PC-9 (cell line): ENCODE data around the gene CABLES2. TPM values are rescaled to one million over a fixed set of nuclear protein-coding genes. Genes with fewer than 3 reads are reported as not detected.

Experiments used
- BruUV-seq: library from RNA; stranded (reverse); fragments of 400-500 nt; replicated peaks from 2 replicates; lab custom pipeline; 2021; lab: Mats Ljungman, UMichigan
- CTCF ChIA-PET: fragments of 300-600 bp; sonication (Branson Sonifier 250); formaldehyde crosslinking; loops from one replicate; lab custom pipeline; 2022; ENCODE audit warnings: antibody characterized with exemption; lab: Charles Lee
- POLR2A ChIA-PET: fragments of 300-600 bp; sonication (Branson Sonifier 250); formaldehyde crosslinking; loops from one replicate; lab custom pipeline; 2022; ENCODE audit warnings: antibody characterized with exemption; ENCODE audit not compliant: unreplicated experiment; lab: Charles Lee
- DNase-seq, 2 experiments: peaks; one replicate each; pipeline versions ENCODE4 v3.0.0 to v3.0.0-alpha.2; 2015 to 2022; ENCODE audit warnings: mixed read lengths in 1 of 2
- H2AFZ ChIP-seq: fragments of 200-600 bp; sonication (generic); 2 replicates; pipeline ENCODE4 v1.8.1; 2017; ENCODE audit warnings: antibody characterized with exemption
- H3F3A ChIP-seq: fragments of 200-600 bp; sonication (generic); 2 replicates; pipeline ENCODE4 v1.8.1; 2017; ENCODE audit warnings: antibody characterized with exemption, mild to moderate bottlenecking, low read depth; ENCODE audit not compliant: insufficient read depth
- H3K27ac ChIP-seq: fragments of 200-600 bp; sonication (generic); 2 replicates; pipeline ENCODE4 v1.6.1; 2016; ENCODE audit warnings: mixed run types
- H3K27me3 ChIP-seq: fragments of 200-600 bp; sonication (generic); 2 replicates; pipeline ENCODE4 v1.6.1; 2016; ENCODE audit warnings: low read depth, mixed run types; ENCODE audit not compliant: insufficient read depth
- H3K36me3 ChIP-seq: fragments of 200-600 bp; sonication (generic); 2 replicates; pipeline ENCODE4 v1.6.1; 2016; ENCODE audit warnings: low read depth, mixed run types
- H3K4me1 ChIP-seq: fragments of 200-600 bp; sonication (generic); replicated peaks from 2 replicates; pipeline ENCODE4 v1.6.1; 2016; ENCODE audit warnings: mixed run types; ENCODE audit not compliant: insufficient read depth
- H3K4me2 ChIP-seq: fragments of 200-600 bp; sonication (generic); 2 replicates; pipeline ENCODE4 v1.6.1; 2017; ENCODE audit warnings: mixed run types
- H3K4me3 ChIP-seq: fragments of 200-600 bp; sonication (generic); 2 replicates; pipeline ENCODE4 v1.6.1; 2016; ENCODE audit warnings: mixed run types
- H3K79me2 ChIP-seq: fragments of 200-600 bp; sonication (generic); 2 replicates; pipeline ENCODE4 v1.6.1; 2017; ENCODE audit warnings: low read depth, mixed run types
- H3K9me2 ChIP-seq: fragments of 200-600 bp; sonication (generic); 2 replicates; pipeline ENCODE4 v1.8.1; 2017; ENCODE audit warnings: mild to moderate bottlenecking; ENCODE audit not compliant: insufficient read depth
- H3K9me3 ChIP-seq: fragments of 200-600 bp; sonication (generic); 2 replicates; pipeline ENCODE4 v1.8.1; 2016; ENCODE audit warnings: low read depth; ENCODE audit not compliant: insufficient read depth
- H4K20me1 ChIP-seq: fragments of 200-600 bp; sonication (generic); 2 replicates; pipeline ENCODE4 v1.8.1; 2017; ENCODE audit not compliant: insufficient read depth
- CTCF ChIP-seq: fragments of 200-600 bp; sonication (generic); conservative IDR thresholded peaks from 2 replicates; pipeline ENCODE4 v1.6.1; 2017; ENCODE audit warnings: mixed run types, antibody characterized with exemption, mild to moderate bottlenecking, moderate library complexity
- EZH2 ChIP-seq: fragments of 200-600 bp; sonication (generic); IDR thresholded peaks from 2 replicates; pipeline ENCODE4 v1.8.0; 2017; ENCODE audit warnings: antibody characterized with exemption, low read depth
- intact Hi-C: fragments of 100-400 bp; cut with micrococcal nuclease; formaldehyde crosslinking; loops from one replicate; pipeline ENCODE4 v1.10.0; 2022; ENCODE audit not compliant: unreplicated experiment
- total RNA-seq: library from RNA; stranded (reverse); gene quantifications from 2 replicates; pipeline ENCODE4 v1.2.3, GENCODE V29; 2021

The CABLES2 gene
- total RNA-seq, 1 experiment from 2014 or later, result 14.1 TPM

GRCh38 chr20:62344092-62344491 is 63.0 kb downstream of the CABLES2 start:
- H3K36me3 ChIP-seq, result peaks cover 65% of the 10 kb centered on the region
- no peak overlapping the region for H3K4me3 ChIP-seq
- DNase-seq, result no peak
- intact Hi-C loops, result no loop called here
- no peak overlapping the region for H3K4me2 ChIP-seq
- peaks cover 38% of the 10 kb centered on the region for H4K20me1 ChIP-seq
- CTCF ChIA-PET, result interaction anchor here (0.7 kb wide), 1 partner anchor 145 kb away, joined by 5 read pairs; no protein-coding TSS in a partner anchor
- H3F3A ChIP-seq, result peaks cover 93% of the 10 kb centered on the region
- H3K9me2 ChIP-seq, result no peaks in the 10 kb centered on the region
- no TSS peak for BruUV-seq
- H2AFZ ChIP-seq, result no peak overlapping the region
- H3K79me2 ChIP-seq, result peaks cover 61% of the 10 kb centered on the region
- TF ChIP-seq EZH2 (no peak), CTCF (no peak)
- no peaks in the 10 kb centered on the region for H3K27me3 ChIP-seq
- H3K4me1 ChIP-seq, result no peaks in the 10 kb centered on the region
- no peak overlapping the region; the same call in 1 of the 2 replicates for H3K27ac ChIP-seq
- POLR2A ChIA-PET, result no interaction called here
- H3K9me3 ChIP-seq, result no peaks in the 10 kb centered on the region

GRCh38 chr20:62342910-62343309 is 64.2 kb downstream of the CABLES2 start:
- Histone ChIP-seq H3K9me3 (no peaks in the 10 kb centered on the region), H3K27ac (no peak overlapping the region), H3K4me3 (no peak overlapping the region), H2AFZ (no peak overlapping the region), H3K9me2 (no peaks in the 10 kb centered on the region), H3K36me3 (peaks cover 71% of the 10 kb centered on the region), H3F3A (peaks cover 92% of the 10 kb centered on the region), H4K20me1 (peaks cover 45% of the 10 kb centered on the region), H3K4me2 (no peak overlapping the region), H3K27me3 (no peaks in the 10 kb centered on the region), H3K79me2 (peaks cover 60% of the 10 kb centered on the region), H3K4me1 (no peaks in the 10 kb centered on the region)
- no peak for DNase-seq
- ChIA-PET CTCF (no interaction called here), POLR2A (interaction anchor here (0.7 kb wide), 1 partner anchor 451 kb away, joined by 3 read pairs; no protein-coding TSS in a partner anchor)
- no TSS peak for BruUV-seq
- intact Hi-C loops, result no loop called here
- TF ChIP-seq CTCF (no peak), EZH2 (no peak)

- BruUV-seq, result no TSS peak
- Histone ChIP-seq H3F3A (peaks cover 61% of the 10 kb centered on the region), H2AFZ (no peak overlapping the region), H3K4me3 (no peak overlapping the region), H3K4me1 (no peaks in the 10 kb centered on the region), H3K4me2 (no peak overlapping the region), H4K20me1 (peaks cover 54% of the 10 kb centered on the region), H3K36me3 (peaks cover 60% of the 10 kb centered on the region), H3K27ac (no peak overlapping the region), H3K9me3 (no peaks in the 10 kb centered on the region), H3K9me2 (no peaks in the 10 kb centered on the region), H3K79me2 (peaks cover 52% of the 10 kb centered on the region), H3K27me3 (no peaks in the 10 kb centered on the region)
- DNase-seq, result no peak
- intact Hi-C loops, result no loop called here
- no peak for TF ChIP-seq CTCF
- POLR2A ChIA-PET, result interaction anchor here (0.5 kb wide), 1 partner anchor 33 kb away, joined by 4 read pairs; no protein-coding TSS in a partner anchor
- CTCF ChIA-PET, result no interaction called here
These were observed 67.4 kb downstream of the CABLES2 start for GRCh38 chr20:62339647-62340062.

Other genes with a start within 250 kb of the CABLES2 start
- 58.1 and 62.5 TPM in 2 replicates for gene MTG2, start 224.3 kb downstream of the CABLES2 start, total RNA-seq
- not detected in 2 replicates for gene HRH3, start 187.0 kb downstream of the CABLES2 start, total RNA-seq
- gene OSBPL2, start 168.8 kb downstream of the CABLES2 start, total RNA-seq, result 84.8 and 90.7 TPM in 2 replicates
- gene ADRM1, start 104.3 kb downstream of the CABLES2 start, total RNA-seq, result 172 and 173 TPM in 2 replicates
- 700 and 744 TPM in 2 replicates for gene LAMA5, start 40.0 kb downstream of the CABLES2 start, total RNA-seq
- gene RPS21, start 20.2 kb downstream of the CABLES2 start, total RNA-seq, result 2,188 and 2,275 TPM in 2 replicates
- gene RBBP8NL, start 20.3 kb upstream of the CABLES2 start, total RNA-seq, result 8.7 and 14.0 TPM in 2 replicates
- gene GATA5, start 68.7 kb upstream of the CABLES2 start, total RNA-seq, result 0.96 and 2.1 TPM in 2 replicates
- 14.1 and 19.3 TPM in 2 replicates for gene SLCO4A1, start 235.2 kb upstream of the CABLES2 start, total RNA-seq